Endodermal cell (in vitro differentiated cells): ENCODE measurements around the gene SMARCD1. TPM values are rescaled to one million over a fixed set of nuclear protein-coding genes. Genes with fewer than 3 reads are reported as not detected.

Experiments
- DNase-seq: peaks from one replicate; pipeline ENCODE4 v3.0.0-alpha.2; 2017
- H3K27ac ChIP-seq: 2 replicates; pipeline ENCODE4 v1.5.1; 2013; ENCODE audit warnings: mild to moderate bottlenecking, low read depth, low read length, moderate library complexity
- H3K27me3 ChIP-seq: 2 replicates; pipeline ENCODE4 v1.6.1; 2013; ENCODE audit warnings: mild to moderate bottlenecking, low read length, moderate library complexity; ENCODE audit not compliant: insufficient read depth, control insufficient read depth, poor library complexity, severe bottlenecking
- H3K36me3 ChIP-seq: 2 replicates; pipeline ENCODE4 v1.7.0; 2013; ENCODE audit warnings: mild to moderate bottlenecking, low read length, moderate library complexity; ENCODE audit not compliant: control insufficient read depth, insufficient read depth
- H3K4me1 ChIP-seq: one replicate; pipeline ENCODE4 v1.7.0; 2013; ENCODE audit warnings: low read length; ENCODE audit not compliant: control insufficient read depth, insufficient read depth
- H3K4me3 ChIP-seq: 2 replicates; pipeline ENCODE4 v1.5.1; 2013; ENCODE audit warnings: mild to moderate bottlenecking, low read length, moderate library complexity
- H3K9ac ChIP-seq: 2 replicates; pipeline ENCODE4 v1.6.1; 2013; ENCODE audit warnings: mild to moderate bottlenecking, low read length, moderate library complexity; ENCODE audit not compliant: poor library complexity, severe bottlenecking; ENCODE audit errors: extremely low read depth
- H3K9me3 ChIP-seq: 2 replicates; pipeline ENCODE4 v1.6.1; 2013; ENCODE audit warnings: mild to moderate bottlenecking, low read length, moderate library complexity; ENCODE audit not compliant: control insufficient read depth
- H3K27ac Mint-ChIP-seq: 2 replicates; pipeline ENCODE4 v1.8.0; 2020; ENCODE audit warnings: mixed read lengths
- H3K27me3 Mint-ChIP-seq: 2 replicates; pipeline ENCODE4 v1.8.0; 2021; ENCODE audit warnings: mild to moderate bottlenecking, mixed read lengths; ENCODE audit not compliant: insufficient read depth
- H3K36me3 Mint-ChIP-seq: 2 replicates; pipeline ENCODE4 v1.8.0; 2020; ENCODE audit warnings: low read depth, mixed read lengths
- H3K4me1 Mint-ChIP-seq: 2 replicates; pipeline ENCODE4 v1.8.0; 2020; ENCODE audit warnings: mixed read lengths
- H3K4me3 Mint-ChIP-seq: 2 replicates; pipeline ENCODE4 v1.8.0; 2020; ENCODE audit warnings: mild to moderate bottlenecking, moderate library complexity, mixed read lengths
- H3K9me3 Mint-ChIP-seq: 2 replicates; pipeline ENCODE4 v1.8.0; 2020; ENCODE audit warnings: mild to moderate bottlenecking, mixed read lengths
- CTCF ChIP-seq: fragments of 200-600 bp; sonication (generic); conservative IDR thresholded peaks from 2 replicates; pipeline ENCODE4 v1.5.0; 2021; ENCODE audit warnings: antibody characterized with exemption, mild to moderate bottlenecking
- WGBS, 2 experiments: methylation state at CpG; one replicate each; pipeline versions ENCODE4 v1.1.5 to v1.1.7; 2013; ENCODE audit warnings: missing lambda C conversion rate in 2 of 2, mixed read lengths in 1 of 2; ENCODE audit not compliant: insufficient coverage in 1 of 2, insufficient read length in 1 of 2; 5-methylcytosine and 5-hydroxymethylcytosine counted together
- total RNA-seq, 2 donors: library from RNA; stranded (reverse); fragmentation: NEBNext Ultra II Directional in 1 of 2; extraction: Animal tissue kit (Norgen Biotek cat#: 25700) in 1 of 2; gene quantifications; 2 replicates in 1 of 2; 3 replicates in 1 of 2; pipeline ENCODE4 v1.2.1, GENCODE V29; 2021

SMARCD1 gene
- total RNA-seq, 2 donors from 2014 or later = 118 to 125 TPM

DNA sequence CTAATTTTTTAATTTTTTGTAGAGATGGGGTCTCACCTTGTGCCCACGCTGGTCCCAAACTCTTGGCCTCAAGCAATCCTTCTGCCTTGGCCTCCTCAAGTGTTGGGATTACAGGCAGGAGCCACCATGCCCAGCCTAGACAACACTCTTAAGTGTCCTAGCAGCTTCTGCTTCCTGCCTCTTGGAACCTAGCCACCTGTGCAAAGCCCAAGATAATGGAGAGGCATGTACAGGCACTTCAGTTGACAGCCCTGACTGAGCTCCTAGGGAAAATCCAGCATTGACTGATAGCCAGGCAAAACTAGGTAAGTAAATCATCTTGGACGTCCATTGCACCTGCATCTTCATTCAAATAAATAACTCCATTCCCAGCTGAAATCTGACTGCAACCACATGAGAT lies 42.4 kb downstream of the SMARCD1 start:
- Histone ChIP-seq H3K27me3 (no peaks in the 10 kb centered on the region), H3K9me3 (no peaks in the 10 kb centered on the region), H3K9ac (no peak overlapping the region), H3K4me1 (no peaks in the 10 kb centered on the region), H3K4me3 (no peak overlapping the region), H3K27ac (no peak overlapping the region), H3K36me3 (peaks cover 48% of the 10 kb centered on the region)
- Mint-ChIP-seq H3K4me1 (no peaks in the 10 kb centered on the region), H3K9me3 (no peaks in the 10 kb centered on the region), H3K27ac (no peak overlapping the region), H3K36me3 (peaks cover 47% of the 10 kb centered on the region), H3K27me3 (no peaks in the 10 kb centered on the region), H3K4me3 (no peak overlapping the region)
- TF ChIP-seq CTCF = no peak
- no peak for DNase-seq
- WGBS, 2 experiments = 89 to 96% methylated on average over 1 to 2 of the region's 2 CpGs

GRCh38 chr12:50129290-50129689 lies 44.1 kb downstream of the SMARCD1 start:
- H3K9me3 ChIP-seq = no peaks in the 10 kb centered on the region
- Mint-ChIP-seq H3K27me3 (no peaks in the 10 kb centered on the region), H3K36me3 (peaks cover 52% of the 10 kb centered on the region), H3K4me1 (no peaks in the 10 kb centered on the region), H3K9me3 (no peaks in the 10 kb centered on the region), H3K27ac (no peak overlapping the region), H3K4me3 (no peak overlapping the region)
- H3K4me3 ChIP-seq = no peak overlapping the region
- TF ChIP-seq CTCF = no peak
- no peak overlapping the region for H3K27ac ChIP-seq
- no peaks in the 10 kb centered on the region for H3K27me3 ChIP-seq
- peaks cover 63% of the 10 kb centered on the region for H3K36me3 ChIP-seq
- no peak overlapping the region for H3K9ac ChIP-seq
- no peak for DNase-seq
- 93 to 94% methylated on average over 4 of the region's 4 CpGs for WGBS, 2 experiments
- H3K4me1 ChIP-seq = no peaks in the 10 kb centered on the region

GRCh38 chr12:50132505-50133135 lies 47.5 kb downstream of the SMARCD1 start:
- H3K9me3 ChIP-seq = no peaks in the 10 kb centered on the region
- DNase-seq = no peak
- Mint-ChIP-seq H3K27ac (no peak overlapping the region), H3K4me1 (no peaks in the 10 kb centered on the region), H3K9me3 (no peaks in the 10 kb centered on the region), H3K36me3 (peaks cover 65% of the 10 kb centered on the region), H3K27me3 (no peaks in the 10 kb centered on the region), H3K4me3 (no peak overlapping the region)
- TF ChIP-seq CTCF = peak; percentile 82
- H3K4me1 ChIP-seq = no peaks in the 10 kb centered on the region
- H3K27ac ChIP-seq = no peak overlapping the region
- no peak overlapping the region for H3K4me3 ChIP-seq
- whole genome bisulfite sequencing, 2 experiments = 82 to 92% methylated on average over 1 to 2 of the region's 2 CpGs
- no peak overlapping the region for H3K9ac ChIP-seq
- peaks cover 83% of the 10 kb centered on the region for H3K36me3 ChIP-seq
- H3K27me3 ChIP-seq = no peaks in the 10 kb centered on the region
